ENCODE results near the gene NLRP9.

DNA sequence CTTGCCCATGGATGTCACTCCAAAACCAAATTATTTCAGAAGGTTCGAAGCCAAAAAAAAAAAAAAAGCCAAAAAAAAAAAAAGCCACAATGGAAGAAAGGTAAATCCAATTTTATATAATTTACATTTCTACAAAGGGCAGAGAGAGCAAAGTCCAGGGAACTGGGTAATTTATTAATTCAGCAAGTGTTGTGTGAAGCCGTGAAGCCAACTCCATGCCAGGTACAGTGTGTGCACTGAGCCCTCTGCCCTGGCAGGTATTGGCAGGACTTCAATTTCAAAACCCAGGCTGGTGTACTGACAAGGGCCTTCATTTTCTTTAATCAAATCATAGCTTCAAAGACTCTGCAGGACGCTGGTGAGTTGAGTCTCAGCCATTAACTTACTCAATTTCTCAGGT, 15.2 kb upstream of the NLRP9 start:
- no peak for TF ChIP-seq POLR2AphosphoS5 (IDR thresholded peaks at IDR 0.05; ENCODE audit: low read depth)
- TF ChIP-seq, protein P1, sequence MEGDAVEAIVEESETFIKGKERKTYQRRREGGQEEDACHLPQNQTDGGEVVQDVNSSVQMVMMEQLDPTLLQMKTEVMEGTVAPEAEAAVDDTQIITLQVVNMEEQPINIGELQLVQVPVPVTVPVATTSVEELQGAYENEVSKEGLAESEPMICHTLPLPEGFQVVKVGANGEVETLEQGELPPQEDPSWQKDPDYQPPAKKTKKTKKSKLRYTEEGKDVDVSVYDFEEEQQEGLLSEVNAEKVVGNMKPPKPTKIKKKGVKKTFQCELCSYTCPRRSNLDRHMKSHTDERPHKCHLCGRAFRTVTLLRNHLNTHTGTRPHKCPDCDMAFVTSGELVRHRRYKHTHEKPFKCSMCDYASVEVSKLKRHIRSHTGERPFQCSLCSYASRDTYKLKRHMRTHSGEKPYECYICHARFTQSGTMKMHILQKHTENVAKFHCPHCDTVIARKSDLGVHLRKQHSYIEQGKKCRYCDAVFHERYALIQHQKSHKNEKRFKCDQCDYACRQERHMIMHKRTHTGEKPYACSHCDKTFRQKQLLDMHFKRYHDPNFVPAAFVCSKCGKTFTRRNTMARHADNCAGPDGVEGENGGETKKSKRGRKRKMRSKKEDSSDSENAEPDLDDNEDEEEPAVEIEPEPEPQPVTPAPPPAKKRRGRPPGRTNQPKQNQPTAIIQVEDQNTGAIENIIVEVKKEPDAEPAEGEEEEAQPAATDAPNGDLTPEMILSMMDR (IDR thresholded peaks at IDR 0.05; ENCODE audit: insufficient read depth, low read length), result no peak

All from HL-60 (cell line).